GM18508 (cell line): Measurements from ENCODE around the gene RELL1.

ENCODE experiments used
- ATAC-seq: cut with Tn5 transposase; IDR thresholded peaks from one replicate; pipeline ENCODE4 v1.9.1; 2021; ENCODE audit warnings: moderate number of reproducible peaks; ENCODE audit not compliant: insufficient read depth, unreplicated experiment

RELL1 gene

DNA sequence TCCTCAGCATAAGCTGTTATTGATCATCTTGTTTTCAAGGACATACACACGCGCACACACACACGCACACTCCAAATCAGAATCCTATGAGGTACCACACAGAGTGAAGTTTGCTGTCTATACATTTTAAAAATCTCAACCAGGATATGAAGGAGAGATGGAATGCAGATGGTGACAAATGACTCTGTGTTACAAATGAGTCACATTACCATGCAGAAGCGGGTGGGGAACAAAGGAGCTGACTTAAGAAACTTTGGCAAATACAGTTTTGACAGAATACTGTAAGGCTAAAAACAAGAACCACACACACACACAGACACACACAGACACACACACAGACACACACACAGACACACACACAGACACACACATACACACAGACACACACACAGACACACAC lies 81.7 kb downstream of the RELL1 start:
- ATAC-seq = no peak

DNA sequence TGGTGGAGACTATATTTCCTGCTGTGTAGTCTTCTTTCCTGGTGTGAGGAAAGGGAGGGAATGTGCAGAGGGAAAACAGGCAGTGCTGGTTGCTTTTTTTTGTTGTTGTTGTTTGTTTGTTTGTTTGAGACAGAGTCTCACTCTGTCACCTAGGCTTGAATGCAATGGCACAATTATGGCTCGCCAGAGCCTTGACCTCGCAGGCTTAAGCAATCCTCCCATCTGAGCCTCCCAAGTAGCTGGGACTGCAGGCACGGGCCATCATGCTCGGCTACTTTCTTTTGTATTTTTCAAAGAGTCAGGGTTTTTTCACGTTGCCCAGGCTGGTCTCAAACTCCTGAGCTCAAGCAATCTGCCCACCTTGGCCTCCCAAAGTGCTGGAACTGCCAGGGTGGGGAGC lies 82.5 kb downstream of the RELL1 start:
- no peak for ATAC-seq

- peak; percentile 76 for ATAC-seq
Observed at GRCh38 chr4:37603070-37603468, 83.1 kb downstream of the RELL1 start.

DNA sequence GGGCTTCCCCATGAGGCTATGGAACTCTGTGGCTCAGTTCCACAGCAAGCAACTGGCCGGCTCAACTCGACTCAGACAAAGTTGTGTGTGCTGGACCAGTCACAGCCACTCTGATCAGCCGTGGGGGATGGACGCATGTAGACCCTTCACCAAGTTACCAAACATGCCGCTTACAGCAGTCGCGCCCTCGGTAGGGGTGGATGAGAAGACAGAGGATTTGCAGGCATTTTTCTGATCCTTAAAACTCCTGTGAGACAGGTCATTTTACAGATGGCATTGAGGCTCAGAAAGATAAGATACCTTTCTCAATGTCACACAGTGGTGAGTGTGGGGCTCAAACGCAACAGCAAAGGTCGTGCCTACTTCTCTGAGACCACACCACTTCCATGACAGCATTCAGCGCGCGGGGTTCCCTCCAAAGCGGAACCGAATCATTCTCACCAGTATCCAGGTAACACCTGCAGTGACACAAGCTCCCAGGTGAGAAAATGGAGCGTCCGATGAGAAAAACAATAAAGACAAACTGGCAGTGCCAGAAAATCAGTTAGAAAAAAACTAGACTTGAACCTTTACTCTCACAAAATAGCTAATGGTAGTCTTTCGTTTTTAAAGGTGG lies 83.6 kb downstream of the RELL1 start:
- ATAC-seq = no peak

DNA sequence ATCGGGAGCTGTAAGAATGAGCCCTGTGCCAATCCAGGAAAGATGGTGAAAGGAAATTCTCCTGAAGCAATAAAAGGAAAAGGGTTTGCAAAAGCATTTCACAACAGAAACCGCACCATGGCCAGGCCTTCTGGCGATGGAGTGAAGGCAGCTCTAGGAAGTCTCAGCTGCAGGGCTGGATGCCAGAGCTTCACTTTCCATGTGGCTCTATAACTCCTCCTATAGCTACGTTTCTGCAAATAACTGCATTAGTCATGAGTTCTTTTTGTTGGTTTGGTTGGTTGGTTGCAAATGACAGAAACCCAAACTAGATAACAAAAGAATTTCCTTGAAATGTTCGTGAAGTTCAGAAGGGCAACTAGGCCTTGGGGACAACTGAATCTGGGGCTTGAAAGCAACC lies 84.6 kb downstream of the RELL1 start:
- no peak for ATAC-seq

DNA sequence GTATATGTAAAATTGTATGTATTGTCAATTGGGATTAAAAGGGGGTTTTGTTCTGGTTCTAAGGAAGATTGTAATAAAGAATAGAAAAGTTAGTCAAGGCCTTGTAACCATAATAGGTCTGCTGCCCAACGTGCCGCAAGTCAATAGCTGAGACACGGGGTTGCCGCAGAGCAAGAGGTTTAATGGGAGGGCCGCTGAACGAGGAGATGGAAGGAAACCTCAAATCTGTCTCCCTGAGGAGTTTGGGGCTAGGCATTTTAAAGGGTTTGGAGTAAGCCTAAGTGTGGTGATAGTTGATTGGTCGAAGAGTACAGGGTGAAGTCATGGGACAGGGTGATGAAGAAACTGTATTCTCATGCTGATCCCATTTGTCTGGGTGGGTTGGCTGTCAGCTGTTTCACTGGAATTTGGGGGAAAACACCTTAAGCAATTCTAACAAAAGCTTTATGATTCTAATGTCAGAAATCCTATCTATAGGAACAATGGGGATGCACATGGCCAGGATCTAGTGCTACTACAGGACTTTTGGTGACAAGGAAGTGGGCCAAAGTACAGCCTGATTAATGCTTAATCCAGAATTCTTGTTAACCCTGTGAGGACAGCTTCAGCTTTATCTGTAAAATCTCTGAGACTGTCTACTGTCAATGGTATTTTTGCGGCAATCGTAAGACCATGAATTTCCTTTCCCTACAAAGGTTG lies 86.9 kb downstream of the RELL1 start:
- no peak for ATAC-seq

GRCh38 chr4:37597034-37597433 lies 89.1 kb downstream of the RELL1 start:
- ATAC-seq = no peak

DNA sequence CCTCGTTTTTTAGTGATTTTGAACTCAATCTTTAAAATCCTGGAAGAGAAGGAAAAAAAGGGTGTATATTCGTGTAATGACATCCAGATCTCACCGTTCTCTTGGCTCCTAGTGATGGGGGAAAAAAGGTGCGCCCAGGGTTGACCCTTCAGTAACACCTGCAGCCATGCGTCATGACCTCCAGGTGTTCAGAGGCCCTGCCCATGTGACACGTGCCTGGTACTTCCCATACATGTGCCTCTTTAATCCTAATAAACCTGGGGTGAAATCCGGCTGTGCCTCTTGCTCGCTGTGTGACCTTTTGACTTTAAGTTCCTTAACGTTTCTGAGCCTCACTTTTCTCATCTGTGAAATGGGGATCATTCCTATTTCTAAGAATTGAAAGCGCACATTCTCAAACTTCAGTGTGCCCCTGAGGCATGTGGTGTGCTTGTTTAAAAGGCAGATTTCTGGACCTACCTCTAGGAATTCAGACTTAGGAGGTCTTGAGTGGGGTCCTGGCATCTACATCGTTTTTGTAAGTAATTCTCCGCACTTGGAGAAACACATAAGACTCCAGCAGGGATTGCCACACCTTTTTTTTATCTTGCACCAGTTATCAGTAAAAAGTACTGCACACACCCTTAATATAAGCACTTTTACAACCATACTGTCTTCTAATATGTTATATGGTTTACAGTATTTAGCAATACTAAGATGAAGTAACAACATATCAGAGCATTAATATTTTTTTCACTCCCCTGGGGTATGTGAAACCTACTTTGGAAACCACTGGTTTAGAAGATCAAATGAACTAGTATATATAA lies 90.1 kb downstream of the RELL1 start:
- ATAC-seq = no peak

DNA sequence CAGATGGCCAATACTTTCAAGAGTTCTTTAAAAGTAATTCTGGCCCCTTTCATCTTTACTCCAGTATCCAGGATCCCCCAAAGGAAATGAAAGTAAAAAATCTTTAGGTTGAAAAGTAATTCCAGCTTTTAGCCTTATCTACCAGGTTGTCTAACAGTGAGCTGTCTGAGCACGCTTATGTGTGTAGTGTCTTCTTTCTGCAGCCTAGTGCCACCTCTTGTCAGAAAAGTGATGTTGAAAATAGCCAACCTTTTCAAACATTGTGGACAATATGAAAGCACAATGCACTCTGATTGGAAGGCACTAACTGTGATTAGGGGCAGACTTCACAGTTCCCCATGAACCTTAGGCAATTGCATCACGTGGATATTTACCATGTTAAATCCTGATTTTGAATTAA lies 92.1 kb downstream of the RELL1 start:
- ATAC-seq = no peak

DNA sequence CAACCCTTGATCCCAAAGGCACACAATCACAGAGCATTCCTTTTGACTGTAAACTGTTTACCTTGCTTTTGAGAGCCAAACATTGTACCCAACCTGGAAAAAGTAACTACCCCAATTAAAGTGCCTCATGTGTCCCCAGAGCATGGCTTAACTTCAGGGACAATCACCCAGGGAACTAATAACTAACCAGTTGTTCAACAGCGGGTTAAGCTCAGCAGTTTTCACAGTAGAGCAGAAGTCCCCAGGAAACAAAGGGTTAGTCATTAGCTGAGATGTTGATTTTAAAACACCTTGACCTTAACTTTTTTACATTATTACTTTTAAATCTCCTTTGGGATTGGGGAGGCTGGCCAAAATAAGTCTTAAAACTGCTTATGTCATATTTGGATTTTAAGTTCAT lies 94.8 kb downstream of the RELL1 start:
- no peak for ATAC-seq

DNA sequence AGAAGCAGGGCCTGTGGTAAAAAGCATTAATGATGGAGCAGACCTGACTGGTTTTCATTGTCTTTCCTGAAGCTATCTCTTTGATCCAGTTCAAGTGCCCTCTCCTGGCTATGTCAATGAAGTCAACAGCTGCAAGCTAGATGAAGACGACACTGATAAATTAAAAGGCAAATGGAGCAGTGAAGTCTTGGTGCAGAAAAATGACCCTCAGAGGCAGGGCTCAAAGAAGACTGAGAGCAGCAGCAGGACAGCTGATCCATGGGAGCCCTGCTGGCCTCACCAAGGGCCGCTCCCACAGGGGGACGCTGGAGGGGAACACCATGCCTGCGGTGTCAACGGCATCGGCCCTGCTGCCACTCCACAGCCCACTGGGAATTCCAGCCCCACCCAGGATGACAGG lies 96.2 kb downstream of the RELL1 start:
- no peak for ATAC-seq

DNA sequence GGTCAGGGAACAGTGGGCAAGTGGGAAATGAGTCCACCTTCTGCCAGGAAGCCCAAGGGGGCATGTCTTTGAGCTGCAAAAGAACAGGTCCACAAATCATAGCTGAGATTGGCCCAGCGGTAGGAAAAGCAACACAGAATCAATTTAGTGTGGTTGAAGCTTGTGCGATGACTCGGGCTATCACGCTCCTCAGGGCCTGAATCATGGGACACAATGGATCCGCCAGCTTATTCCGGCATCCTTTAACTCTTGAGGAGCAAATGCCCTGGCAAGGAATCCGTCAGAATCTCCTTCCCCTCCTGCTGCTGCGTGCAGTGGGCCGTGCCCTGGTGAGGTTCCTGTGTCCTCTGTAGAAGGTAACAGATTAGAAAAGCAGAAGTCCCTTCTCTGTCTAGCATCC lies 98.0 kb downstream of the RELL1 start:
- ATAC-seq = no peak

GRCh38 chr4:37586194-37586593 lies 100.0 kb downstream of the RELL1 start:
- ATAC-seq = no peak

GRCh38 chr4:37584493-37585060 lies 101.6 kb downstream of the RELL1 start:
- no peak for ATAC-seq

- no peak for ATAC-seq
Observed at GRCh38 chr4:37584071-37584470, 102.1 kb downstream of the RELL1 start.

DNA sequence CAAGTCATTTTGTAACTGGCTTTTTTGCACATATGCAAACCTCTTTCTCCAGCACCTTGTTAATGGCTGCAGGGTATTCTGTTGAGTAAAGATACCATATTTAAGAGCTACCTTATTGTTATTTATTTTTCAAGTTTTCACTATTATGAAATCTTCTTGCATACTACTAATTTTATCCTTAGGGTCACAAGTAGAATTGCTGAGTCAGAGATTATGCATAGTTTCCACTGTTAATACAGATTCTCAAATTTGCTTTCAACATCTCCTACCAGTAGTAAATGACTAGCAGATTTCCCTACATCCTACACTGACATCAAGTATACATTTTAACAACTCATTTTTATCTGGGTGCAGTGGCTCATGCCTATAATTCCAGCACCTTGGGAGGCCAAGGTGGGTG lies 112.6 kb downstream of the RELL1 start:
- ATAC-seq = no peak

- ATAC-seq = no peak
Observed at GRCh38 chr4:37568489-37568888, 117.7 kb downstream of the RELL1 start.

DNA sequence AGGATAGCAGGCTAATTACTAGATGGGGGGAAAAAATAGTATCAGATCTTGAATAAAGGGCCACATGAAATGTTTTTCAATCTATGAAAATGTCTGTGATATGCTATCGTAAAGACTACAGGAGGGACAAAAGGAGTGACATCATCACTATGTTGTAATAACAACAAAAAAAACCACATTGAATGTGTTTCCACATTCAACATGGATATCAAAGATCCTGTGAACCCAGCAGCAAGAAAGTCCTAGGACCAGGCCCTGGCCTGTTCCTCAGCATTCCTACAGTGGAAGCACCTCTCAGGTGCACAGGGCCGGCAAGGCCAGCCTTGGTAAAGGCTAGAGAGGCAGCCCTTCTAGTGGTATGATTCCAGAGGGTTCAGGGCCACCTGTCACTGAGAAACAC lies 118.3 kb downstream of the RELL1 start:
- no peak for ATAC-seq

GRCh38 chr4:37562592-37562991 lies 123.6 kb downstream of the RELL1 start:
- ATAC-seq = no peak

DNA sequence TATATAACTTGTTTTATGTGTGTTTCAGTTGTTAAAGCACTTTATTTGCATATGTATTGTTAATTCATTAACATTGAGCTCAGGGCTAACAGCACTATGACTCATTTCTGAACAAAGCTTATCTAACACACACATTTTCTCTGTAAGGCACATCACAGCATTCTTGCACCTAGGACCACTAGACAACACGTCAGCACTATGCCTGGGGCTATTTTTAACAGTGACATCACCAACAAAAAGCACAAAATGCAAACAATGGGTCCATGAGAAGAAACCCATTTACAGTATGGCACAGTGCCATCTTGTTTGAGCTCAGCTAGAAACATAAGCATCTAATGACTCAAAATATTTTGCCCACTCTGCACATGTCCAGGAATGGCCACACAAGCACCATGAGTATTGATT lies 124.4 kb downstream of the RELL1 start:
- ATAC-seq = peak; percentile 98

- no peak for ATAC-seq
Observed at GRCh38 chr4:37561196-37561802, 124.9 kb downstream of the RELL1 start.
